KG1 (cell line): ENCODE data around the gene AIFM3.

Source experiments
- DNase-seq: peaks from one replicate; lab custom pipeline; 2025; lab: John Stamatoyannopoulos, UW

AIFM3 gene

DNA sequence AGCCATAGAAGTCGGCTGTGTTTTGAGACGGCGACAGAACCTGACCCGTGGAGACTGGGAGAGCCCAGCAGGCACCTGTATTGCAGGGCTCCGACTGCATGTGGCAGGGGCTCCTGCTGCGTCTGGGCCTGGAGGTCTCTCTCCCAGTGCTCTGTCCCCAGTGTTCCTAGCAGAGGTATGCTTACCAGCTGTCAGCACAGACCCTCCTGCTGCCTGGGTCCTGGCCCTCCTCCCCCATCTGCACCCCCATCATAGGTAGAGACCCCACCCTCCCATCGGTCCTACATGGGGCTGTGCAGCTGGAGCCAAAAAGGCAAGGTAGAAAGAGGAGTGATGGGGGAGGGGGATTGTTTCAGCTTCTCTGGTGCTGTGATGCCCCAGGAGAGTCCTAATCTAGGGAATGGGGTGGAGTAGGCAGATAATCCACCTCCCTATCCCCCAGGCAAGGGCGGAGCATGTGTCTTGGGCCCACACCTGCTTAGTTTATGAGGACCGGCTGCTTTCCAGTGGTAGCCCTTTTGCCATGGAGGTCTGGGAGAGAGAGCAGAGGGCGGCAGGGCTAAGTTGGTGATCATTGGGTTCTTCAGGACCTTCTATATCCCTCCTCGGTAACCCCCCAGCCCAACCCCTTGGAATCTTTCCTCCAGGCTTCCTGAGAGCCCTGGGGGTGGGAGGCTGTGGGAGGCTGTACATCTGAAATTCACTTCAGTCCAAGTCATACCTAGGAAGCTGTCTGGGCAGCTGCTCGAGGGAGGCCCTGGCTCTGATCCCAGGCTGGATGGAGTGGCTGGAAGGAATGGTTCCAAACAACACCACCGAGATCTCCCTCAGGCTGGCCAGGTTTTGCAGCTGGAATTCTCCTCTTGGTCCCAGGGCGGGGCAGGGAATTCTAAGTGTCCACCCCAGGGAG is 60.0 kb downstream of the AIFM3 start:
- no peak for DNase-seq

DNA sequence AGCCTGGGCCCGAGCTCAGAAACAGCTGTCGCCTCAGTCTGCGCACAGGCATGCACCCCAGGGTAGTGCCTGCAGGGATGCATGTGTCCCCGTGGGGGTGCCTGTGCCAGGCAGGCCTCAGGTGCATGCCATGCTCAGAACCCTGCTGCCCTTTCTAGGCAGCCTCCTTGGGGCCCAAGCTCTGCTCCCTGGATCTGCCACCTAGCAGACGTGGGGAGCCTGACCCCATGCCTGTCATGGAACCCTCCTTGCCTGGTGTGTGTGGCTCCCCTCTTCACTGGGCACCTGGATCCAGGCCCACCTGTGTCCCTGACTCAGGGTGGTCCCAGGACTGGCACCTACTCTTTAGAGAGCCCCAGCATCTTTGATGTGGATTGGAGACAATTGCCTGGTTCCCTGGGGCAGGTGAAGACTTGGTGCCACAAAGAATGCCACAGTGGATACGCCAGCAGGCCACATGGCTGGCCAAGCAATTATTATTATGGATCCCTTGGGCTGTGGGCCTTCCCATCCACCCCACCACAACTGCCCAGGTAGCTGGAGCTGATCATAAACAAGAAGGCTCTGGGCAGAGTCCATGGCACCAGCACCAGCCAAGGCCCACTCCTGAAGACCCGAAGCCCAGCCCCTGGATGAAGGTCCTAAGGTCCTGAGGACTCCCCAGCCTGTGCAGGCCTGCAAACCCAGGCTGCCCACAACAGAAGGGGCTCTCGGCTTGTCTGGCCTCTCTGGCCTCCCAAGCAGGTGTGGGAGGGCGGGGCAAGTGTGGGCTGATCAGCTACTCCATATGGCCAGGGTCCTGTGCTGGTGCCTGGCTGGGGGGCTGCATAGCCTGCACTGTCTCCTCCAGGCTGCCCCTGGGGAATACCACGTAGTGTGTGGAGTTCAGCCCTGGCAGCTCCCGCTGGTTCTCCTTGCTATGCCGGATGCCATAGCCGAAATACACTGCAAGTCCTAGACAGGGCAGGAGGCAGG is 61.5 kb downstream of the AIFM3 start:
- DNase-seq, result no peak

DNA sequence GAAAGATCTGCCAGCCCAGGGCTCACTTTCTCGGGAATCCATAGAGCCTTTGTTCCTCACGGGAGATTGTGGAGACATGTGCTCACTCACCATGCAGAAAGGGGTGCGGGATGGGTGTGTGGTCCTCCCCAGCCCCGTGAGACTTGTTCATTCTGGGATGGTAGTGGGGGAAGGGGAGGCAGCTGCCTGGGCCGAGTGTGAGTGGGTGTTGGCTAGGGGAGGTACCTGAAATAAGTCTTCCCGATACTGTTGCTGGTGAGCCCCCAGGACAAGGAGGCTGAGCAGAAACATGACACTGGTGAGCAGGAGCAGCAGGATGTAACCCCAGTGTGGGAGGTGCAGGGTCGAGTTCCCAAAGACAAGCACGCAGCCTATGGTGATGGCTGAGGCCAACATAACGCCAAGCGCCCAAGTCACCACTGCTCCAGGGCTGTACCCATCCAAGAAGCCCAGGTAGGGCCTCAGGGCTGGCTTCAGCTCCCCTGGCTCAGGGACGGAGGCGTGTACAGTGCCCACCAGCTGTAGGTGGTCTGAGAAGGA is 62.5 kb downstream of the AIFM3 start:
- no peak for DNase-seq

DNA sequence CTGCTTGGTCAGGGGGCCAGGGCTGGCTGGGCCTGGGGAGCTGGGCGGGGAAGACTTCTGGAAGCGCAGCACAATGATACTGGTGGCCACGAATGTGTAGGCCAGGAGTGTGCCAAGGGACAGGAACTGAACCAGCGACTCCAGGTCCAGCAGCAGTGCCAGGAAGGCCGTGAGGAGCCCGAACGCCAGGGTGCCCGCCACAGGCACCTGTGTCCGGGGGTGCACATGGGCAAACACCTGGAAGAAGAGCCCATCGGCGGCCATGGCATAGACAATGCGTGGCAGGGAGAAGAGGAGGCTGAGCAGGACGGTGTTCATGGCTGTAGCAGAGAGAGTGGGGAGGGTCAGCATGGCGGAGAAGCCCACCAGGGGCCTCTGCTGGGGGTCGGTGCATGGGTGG is 63.0 kb downstream of the AIFM3 start:
- DNase-seq, result no peak
